ENCODE results near the gene PIGU.

Gene PIGU

GRCh38 chr20:34636648-34637047, 40.2 kb downstream of the PIGU start:
- no peak for TF ChIP-seq CTCF (conservative IDR thresholded peaks at IDR 0.05; ENCODE audit: low read depth, low read length)
- no peak overlapping the region for H3K4me3 ChIP-seq (ENCODE audit: low read length)
- no peak for DNase-seq (ENCODE audit: low read depth)

- no peak for TF ChIP-seq CTCF (conservative IDR thresholded peaks at IDR 0.05; ENCODE audit: low read depth, low read length)
- no peak overlapping the region for H3K4me3 ChIP-seq (ENCODE audit: low read length)
- no peak for DNase-seq (ENCODE audit: low read depth)
Measured at GRCh38 chr20:34634392-34634791, 42.5 kb downstream of the PIGU start.

GRCh38 chr20:34632870-34633452, 43.9 kb downstream of the PIGU start:
- DNase-seq (ENCODE audit: low read depth) = no peak
- H3K4me3 ChIP-seq (ENCODE audit: low read length) = no peak overlapping the region
- TF ChIP-seq CTCF (conservative IDR thresholded peaks at IDR 0.05; ENCODE audit: low read depth, low read length) = no peak

GRCh38 chr20:34629904-34630303, 47.0 kb downstream of the PIGU start:
- no peak for TF ChIP-seq CTCF (conservative IDR thresholded peaks at IDR 0.05; ENCODE audit: low read depth, low read length)
- H3K4me3 ChIP-seq (ENCODE audit: low read length) = no peak overlapping the region
- no peak for DNase-seq (ENCODE audit: low read depth)

GRCh38 chr20:34629342-34629741, 47.5 kb downstream of the PIGU start:
- DNase-seq (ENCODE audit: low read depth) = no peak
- TF ChIP-seq CTCF (conservative IDR thresholded peaks at IDR 0.05; ENCODE audit: low read depth, low read length) = no peak
- H3K4me3 ChIP-seq (ENCODE audit: low read length) = no peak overlapping the region

- no peak overlapping the region for H3K4me3 ChIP-seq (ENCODE audit: low read length)
- no peak for DNase-seq (ENCODE audit: low read depth)
- no peak for TF ChIP-seq CTCF (conservative IDR thresholded peaks at IDR 0.05; ENCODE audit: low read depth, low read length)
Measured at GRCh38 chr20:34628026-34628425, 48.9 kb downstream of the PIGU start.

GRCh38 chr20:34627458-34627857, 49.4 kb downstream of the PIGU start:
- no peak for TF ChIP-seq CTCF (conservative IDR thresholded peaks at IDR 0.05; ENCODE audit: low read depth, low read length)
- H3K4me3 ChIP-seq (ENCODE audit: low read length) = no peak overlapping the region
- DNase-seq (ENCODE audit: low read depth) = no peak

Data from retinal pigment epithelial cell (primary cell).